CD8-positive, alpha-beta memory T cell (primary cell): Measurements from ENCODE around the gene AGPAT2. TPM values are rescaled to one million over a fixed set of nuclear protein-coding genes. Genes with fewer than 3 reads are reported as not detected.

Experiments used
- CTCF ChIA-PET: fragments of 350-600 bp; sonication (Branson Sonifier 250); formaldehyde crosslinking; loops from one replicate; lab custom pipeline; 2021; ENCODE audit warnings: antibody characterized with exemption; lab: Charles Lee
- POLR2A ChIA-PET: fragments of 350-600 bp; sonication (Branson Sonifier 250); formaldehyde crosslinking; loops from one replicate; lab custom pipeline; 2021; ENCODE audit warnings: antibody characterized with exemption; lab: Charles Lee
- DNase-seq, 5 donors: peaks; one replicate each; pipeline versions ENCODE4 v3.0.0 to v3.0.0-alpha.2; 2020 to 2022; ENCODE audit warnings: mixed read lengths in 1 of 5
- H3K27ac ChIP-seq: one replicate; pipeline ENCODE4 v1.7.0; 2013; ENCODE audit warnings: low read depth, mild to moderate bottlenecking, low read length, moderate library complexity
- H3K27me3 ChIP-seq: 2 replicates; pipeline ENCODE4 v1.7.0; 2013; ENCODE audit warnings: low read length, mild to moderate bottlenecking; ENCODE audit not compliant: insufficient read depth, poor library complexity, severe bottlenecking
- H3K36me3 ChIP-seq: 2 replicates; pipeline ENCODE4 v1.7.0; 2013; ENCODE audit warnings: mild to moderate bottlenecking, low read length, moderate library complexity; ENCODE audit not compliant: insufficient read depth
- H3K4me1 ChIP-seq: 2 replicates; pipeline ENCODE4 v1.7.0; 2013; ENCODE audit warnings: mild to moderate bottlenecking, low read length, moderate library complexity; ENCODE audit not compliant: insufficient read depth
- H3K4me3 ChIP-seq: 2 replicates; pipeline ENCODE4 v1.7.0; 2013; ENCODE audit warnings: mild to moderate bottlenecking, low read length
- H3K9me3 ChIP-seq: 2 replicates; pipeline ENCODE4 v1.7.0; 2013; ENCODE audit warnings: mild to moderate bottlenecking, low read length
- H3K27ac Mint-ChIP-seq, 8 donors: one replicate each; pipeline ENCODE4 v1.8.0; 2020 to 2021; ENCODE audit warnings: mixed read lengths in 8 of 8, mild to moderate bottlenecking in 6 of 8, inconsistent platforms in 3 of 8, moderate library complexity in 3 of 8
- H3K27me3 Mint-ChIP-seq, 2 donors: one replicate each; pipeline ENCODE4 v1.8.0; 2020 to 2021; ENCODE audit warnings: mixed read lengths in 2 of 2, mild to moderate bottlenecking in 1 of 2, moderate library complexity in 1 of 2
- H3K36me3 Mint-ChIP-seq, 3 donors: one replicate each; pipeline ENCODE4 v1.8.0; 2020 to 2021; ENCODE audit warnings: mixed read lengths in 3 of 3, inconsistent platforms in 1 of 3, mild to moderate bottlenecking in 1 of 3
- H3K4me1 Mint-ChIP-seq, 3 donors: one replicate each; pipeline ENCODE4 v1.8.0; 2020 to 2021; ENCODE audit warnings: mixed read lengths in 3 of 3, inconsistent platforms in 1 of 3, mild to moderate bottlenecking in 1 of 3
- H3K4me3 Mint-ChIP-seq, 7 donors: one replicate each; pipeline ENCODE4 v1.8.0; 2020 to 2021; ENCODE audit warnings: mixed read lengths in 7 of 7, mild to moderate bottlenecking in 6 of 7, moderate library complexity in 4 of 7, inconsistent platforms in 2 of 7
- H3K9me3 Mint-ChIP-seq, 5 donors: one replicate each; pipeline ENCODE4 v1.8.0; 2020 to 2022; ENCODE audit warnings: mixed read lengths in 5 of 5, mild to moderate bottlenecking in 3 of 5, moderate library complexity in 2 of 5, inconsistent platforms in 1 of 5
- polyA plus RNA-seq: library from polyadenylated mRNA; unstranded; fragments of 300-500 nt; fragmentation: Illumina TruSeq; gene quantifications from one replicate; pipeline ENCODE4 v1.2.3, GENCODE V29; 2021
- total RNA-seq, 2 experiments: library from RNA; stranded (reverse); gene quantifications; one replicate each; pipeline ENCODE4 v1.2.3, GENCODE V29; 2021

The AGPAT2 gene
- total and polyA plus RNA-seq, 3 experiments from 2014 or later, result 17.4 to 32.5 (median 18.4) TPM

- POLR2A ChIA-PET, result no interaction called here
- H3K27me3 Mint-ChIP-seq, result peaks cover 33 to 38% of the 10 kb centered on the region in 2 donors
Measured at GRCh38 chr9:136656795-136657611, 30.3 kb downstream of the AGPAT2 start.

GRCh38 chr9:136656183-136656738 is 31.0 kb downstream of the AGPAT2 start:
- no peaks in the 10 kb centered on the region for H3K36me3 Mint-ChIP-seq
- no peak overlapping the region for H3K27ac Mint-ChIP-seq
- H3K9me3 ChIP-seq, result no peaks in the 10 kb centered on the region
- H3K4me3 ChIP-seq, result no peak overlapping the region
- peaks cover 0 to 1% (median 0%) of the 10 kb centered on the region in 5 donors for H3K9me3 Mint-ChIP-seq
- no peak overlapping the region for H3K4me3 Mint-ChIP-seq
- H3K4me1 ChIP-seq, result peaks cover 7% of the 10 kb centered on the region
- CTCF ChIA-PET, result interaction anchor here (1.4 to 2.1 kb wide), 2 partner anchors 12 to 16 kb away, joined by 3 to 7 read pairs; no protein-coding TSS in a partner anchor
- DNase-seq, result no peak
- peaks cover 29% of the 10 kb centered on the region for H3K27me3 ChIP-seq
- H3K4me1 Mint-ChIP-seq, result peaks cover 0 to 11% (median 8%) of the 10 kb centered on the region in 3 donors
- H3K27ac ChIP-seq, result no peak overlapping the region
- POLR2A ChIA-PET, result no interaction called here
- peaks cover 34 to 39% of the 10 kb centered on the region in 2 donors for H3K27me3 Mint-ChIP-seq
- no peaks in the 10 kb centered on the region for H3K36me3 ChIP-seq

More at GRCh38 chr9:136656795-136657611, 30.3 kb downstream of the AGPAT2 start:
- Histone ChIP-seq H3K4me3 (no peak overlapping the region), H3K27ac (no peak overlapping the region), H3K9me3 (no peaks in the 10 kb centered on the region), H3K27me3 (peaks cover 29% of the 10 kb centered on the region), H3K4me1 (peaks cover 7% of the 10 kb centered on the region), H3K36me3 (no peaks in the 10 kb centered on the region)
- H3K4me1 Mint-ChIP-seq, result peaks cover 0 to 11% (median 8%) of the 10 kb centered on the region in 3 donors
- peaks cover 0 to 1% (median 0%) of the 10 kb centered on the region in 5 donors for H3K9me3 Mint-ChIP-seq
- CTCF ChIA-PET, result interaction anchor here (1.4 to 2.1 kb wide), 2 partner anchors 13 to 15 kb away, joined by 3 to 7 read pairs; no protein-coding TSS in a partner anchor
- no peak overlapping the region for H3K27ac Mint-ChIP-seq
- no peak for DNase-seq
- H3K36me3 Mint-ChIP-seq, result no peaks in the 10 kb centered on the region
- H3K4me3 Mint-ChIP-seq, result no peak overlapping the region

GRCh38 chr9:136655536-136656182 is 31.6 kb downstream of the AGPAT2 start:
- Mint-ChIP-seq H3K27ac (no peak overlapping the region), H3K27me3 (peaks cover 37% of the 10 kb centered on the region in 2 donors), H3K36me3 (no peaks in the 10 kb centered on the region), H3K4me3 (no peak overlapping the region), H3K4me1 (peaks cover 0 to 11% (median 8%) of the 10 kb centered on the region in 3 donors), H3K9me3 (peaks cover 0 to 1% (median 0%) of the 10 kb centered on the region in 5 donors)
- no peaks in the 10 kb centered on the region for H3K9me3 ChIP-seq
- no peak overlapping the region for H3K27ac ChIP-seq
- no peak for DNase-seq
- no peak overlapping the region for H3K4me3 ChIP-seq
- ChIA-PET POLR2A (no interaction called here), CTCF (interaction anchor here (1.4 to 2.1 kb wide), 2 partner anchors 11 to 16 kb away, joined by 3 to 7 read pairs; no protein-coding TSS in a partner anchor)
- peaks cover 29% of the 10 kb centered on the region for H3K27me3 ChIP-seq
- peaks cover 7% of the 10 kb centered on the region for H3K4me1 ChIP-seq
- no peaks in the 10 kb centered on the region for H3K36me3 ChIP-seq

- Mint-ChIP-seq H3K4me1 (peaks cover 0 to 11% (median 8%) of the 10 kb centered on the region in 3 donors), H3K9me3 (peaks cover 0 to 1% (median 0%) of the 10 kb centered on the region in 5 donors), H3K27me3 (peaks cover 37 to 41% of the 10 kb centered on the region in 2 donors), H3K36me3 (no peaks in the 10 kb centered on the region), H3K4me3 (peak overlapping the region in 1 of 7 donors; percentile 61), H3K27ac (no peak overlapping the region)
- DNase-seq, result peak in 1 of 5 donors; percentile 41
- ChIA-PET CTCF (no interaction called here), POLR2A (no interaction called here)
- no peaks in the 10 kb centered on the region for H3K9me3 ChIP-seq
- H3K4me3 ChIP-seq, result no peak overlapping the region
- H3K27ac ChIP-seq, result no peak overlapping the region
- H3K27me3 ChIP-seq, result peaks cover 29% of the 10 kb centered on the region
- H3K36me3 ChIP-seq, result no peaks in the 10 kb centered on the region
- peaks cover 7% of the 10 kb centered on the region for H3K4me1 ChIP-seq
Measured at GRCh38 chr9:136654820-136655535, 32.3 kb downstream of the AGPAT2 start.

GRCh38 chr9:136653323-136654079 is 33.8 kb downstream of the AGPAT2 start:
- H3K4me1 ChIP-seq, result peaks cover 1% of the 10 kb centered on the region
- no peak for DNase-seq
- CTCF ChIA-PET, result no interaction called here
- H3K9me3 Mint-ChIP-seq, result peaks cover 0 to 1% (median 0%) of the 10 kb centered on the region in 5 donors
- no peaks in the 10 kb centered on the region for H3K36me3 ChIP-seq
- peaks cover 23% of the 10 kb centered on the region for H3K27me3 ChIP-seq
- H3K27me3 Mint-ChIP-seq, result peaks cover 33 to 47% of the 10 kb centered on the region in 2 donors
- no peak overlapping the region for H3K4me3 ChIP-seq
- no peak overlapping the region for H3K4me3 Mint-ChIP-seq
- H3K4me1 Mint-ChIP-seq, result peaks cover 0 to 8% (median 5%) of the 10 kb centered on the region in 3 donors
- H3K36me3 Mint-ChIP-seq, result no peaks in the 10 kb centered on the region
- no peak overlapping the region for H3K27ac ChIP-seq
- POLR2A ChIA-PET, result no interaction called here
- H3K27ac Mint-ChIP-seq, result no peak overlapping the region
- no peaks in the 10 kb centered on the region for H3K9me3 ChIP-seq

- DNase-seq, result no peak
- ChIA-PET POLR2A (no interaction called here), CTCF (interaction anchor here (0.5 kb wide), 1 partner anchor 18 kb away, joined by 3 read pairs; no protein-coding TSS in a partner anchor)
- no peak overlapping the region for H3K4me3 ChIP-seq
- Mint-ChIP-seq H3K36me3 (no peaks in the 10 kb centered on the region), H3K27me3 (peaks cover 27 to 38% of the 10 kb centered on the region in 2 donors), H3K9me3 (peaks cover 0 to 1% (median 0%) of the 10 kb centered on the region in 5 donors), H3K4me1 (no peaks in the 10 kb centered on the region), H3K27ac (no peak overlapping the region), H3K4me3 (no peak overlapping the region)
- H3K36me3 ChIP-seq, result no peaks in the 10 kb centered on the region
- no peaks in the 10 kb centered on the region for H3K9me3 ChIP-seq
- peaks cover 10% of the 10 kb centered on the region for H3K27me3 ChIP-seq
- no peak overlapping the region for H3K27ac ChIP-seq
- no peaks in the 10 kb centered on the region for H3K4me1 ChIP-seq
Measured at GRCh38 chr9:136651860-136652259, 35.4 kb downstream of the AGPAT2 start.

- Mint-ChIP-seq H3K4me3 (no peak overlapping the region), H3K27me3 (peaks cover 19 to 31% of the 10 kb centered on the region in 2 donors), H3K9me3 (no peaks in the 10 kb centered on the region), H3K36me3 (no peaks in the 10 kb centered on the region), H3K27ac (peak overlapping the region in 1 of 8 donors; percentile 43), H3K4me1 (no peaks in the 10 kb centered on the region)
- no peak overlapping the region for H3K4me3 ChIP-seq
- H3K36me3 ChIP-seq, result no peaks in the 10 kb centered on the region
- H3K4me1 ChIP-seq, result no peaks in the 10 kb centered on the region
- no peak for DNase-seq
- H3K9me3 ChIP-seq, result no peaks in the 10 kb centered on the region
- ChIA-PET CTCF (interaction anchor here (0.7 to 1.1 kb wide), 2 partner anchors 41 to 163 kb away, joined by 3 to 4 read pairs; no protein-coding TSS in a partner anchor), POLR2A (no interaction called here)
- H3K27ac ChIP-seq, result no peak overlapping the region
- peaks cover 3% of the 10 kb centered on the region for H3K27me3 ChIP-seq
Measured at GRCh38 chr9:136650648-136651047, 36.6 kb downstream of the AGPAT2 start.
